SH-SY5Y (cell line): ENCODE measurements around the gene DIPK1B.

Experiments used
- GATA2 ChIP-seq: IDR thresholded peaks from 2 replicates; pipeline ENCODE4 v1.6.1; 2011; ENCODE audit warnings: mild to moderate bottlenecking, low read depth, low read length
- GATA3 ChIP-seq: IDR thresholded peaks from 2 replicates; pipeline ENCODE4 v1.6.1; 2011; ENCODE audit warnings: low read depth, mild to moderate bottlenecking, low read length, moderate library complexity

DNA sequence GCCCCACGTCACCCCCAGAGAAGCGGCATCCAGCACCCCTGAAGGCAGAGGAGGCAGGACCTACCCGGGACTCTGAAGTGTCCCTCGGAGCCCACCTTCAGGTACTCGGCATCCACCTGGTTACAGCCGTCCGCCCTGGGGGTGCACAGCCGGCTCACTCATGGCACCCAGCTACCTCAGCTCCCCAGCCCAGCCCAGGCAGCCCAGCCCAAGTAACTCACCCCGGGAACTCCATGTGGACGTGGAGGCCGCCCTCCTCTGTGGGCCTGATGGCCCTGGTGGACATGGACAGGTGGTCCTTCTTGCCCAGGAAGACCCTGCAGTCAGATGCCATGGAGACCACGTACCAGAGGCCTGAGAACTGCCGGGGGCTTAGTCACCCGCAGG is 51.3 kb downstream of the DIPK1B start:
- TF ChIP-seq GATA3 (no peak), GATA2 (no peak)
